WERI-Rb-1 (cell line): ENCODE measurements around the gene FAM210B.

Experiments
- DNase-seq: peaks from one replicate; pipeline ENCODE4 v3.0.0-alpha.2; 2020
- H3K27ac ChIP-seq: fragments of 250-450 bp; sonication (Bioruptor Pico); 2 replicates; pipeline ENCODE4 v1.5.1; 2020; ENCODE audit warnings: mild to moderate bottlenecking, moderate library complexity
- H3K27me3 ChIP-seq: fragments of 250-450 bp; sonication (Bioruptor Pico); 2 replicates; pipeline ENCODE4 v1.5.1; 2021; ENCODE audit warnings: mild to moderate bottlenecking, low read depth, moderate library complexity; ENCODE audit not compliant: insufficient read depth, severe bottlenecking
- H3K36me3 ChIP-seq: fragments of 250-450 bp; sonication (Bioruptor Pico); 2 replicates; pipeline ENCODE4 v1.5.1; 2020; ENCODE audit warnings: mild to moderate bottlenecking, moderate library complexity
- H3K4me3 ChIP-seq: 2 replicates; pipeline ENCODE4 v1.5.1; 2011; ENCODE audit warnings: low read depth, mild to moderate bottlenecking, control low read depth, low read length
- H3K9me3 ChIP-seq: fragments of 250-450 bp; sonication (Bioruptor Pico); 2 replicates; pipeline ENCODE4 v1.5.1; 2021; ENCODE audit warnings: mild to moderate bottlenecking, moderate library complexity; ENCODE audit not compliant: severe bottlenecking
- CTCF ChIP-seq: IDR thresholded peaks from 2 replicates; pipeline ENCODE4 v1.5.1; 2011; ENCODE audit warnings: low read depth, mild to moderate bottlenecking, control low read depth, inconsistent platforms, low read length

The FAM210B gene

GRCh38 chr20:56353356-56353755, 5.4 kb upstream of the FAM210B start:
- H3K9me3 ChIP-seq, result no peaks in the 10 kb centered on the region
- H3K36me3 ChIP-seq, result no peaks in the 10 kb centered on the region
- no peak for TF ChIP-seq CTCF
- no peak for DNase-seq
- H3K4me3 ChIP-seq, result no peak overlapping the region
- no peak overlapping the region for H3K27ac ChIP-seq
- no peaks in the 10 kb centered on the region for H3K27me3 ChIP-seq

- H3K9me3 ChIP-seq, result no peaks in the 10 kb centered on the region
- no peaks in the 10 kb centered on the region for H3K27me3 ChIP-seq
- DNase-seq, result no peak
- no peak overlapping the region for H3K4me3 ChIP-seq
- no peak for TF ChIP-seq CTCF
- H3K27ac ChIP-seq, result no peak overlapping the region
- H3K36me3 ChIP-seq, result no peaks in the 10 kb centered on the region; the same call in 1 of the 2 replicates
Measured at GRCh38 chr20:56358070-56358469, 704 bp upstream of the FAM210B start.

GRCh38 chr20:56359212-56360132, 698 bp downstream of the FAM210B start:
- TF ChIP-seq CTCF, result no peak
- peak; percentile 39 for DNase-seq
- peak overlapping the region; percentile 11; the same call in 1 of the 2 replicates for H3K27ac ChIP-seq

GRCh38 chr20:56360133-56360907, 1.5 kb downstream of the FAM210B start:
- TF ChIP-seq CTCF, result no peak
- H3K9me3 ChIP-seq, result no peaks in the 10 kb centered on the region
- no peak overlapping the region for H3K4me3 ChIP-seq

More at GRCh38 chr20:56359212-56360132, 698 bp downstream of the FAM210B start:
- no peaks in the 10 kb centered on the region; the same call in 1 of the 2 replicates for H3K36me3 ChIP-seq
- H3K9me3 ChIP-seq, result no peaks in the 10 kb centered on the region
- H3K4me3 ChIP-seq, result peak overlapping the region; percentile 91
- H3K27me3 ChIP-seq, result no peaks in the 10 kb centered on the region

GRCh38 chr20:56360908-56361205, 2.1 kb downstream of the FAM210B start:
- Histone ChIP-seq H3K9me3 (no peaks in the 10 kb centered on the region), H3K27ac (no peak overlapping the region), H3K4me3 (no peak overlapping the region), H3K27me3 (no peaks in the 10 kb centered on the region), H3K36me3 (no peaks in the 10 kb centered on the region; the same call in 1 of the 2 replicates)
- no peak for DNase-seq
- no peak for TF ChIP-seq CTCF

More at GRCh38 chr20:56360133-56360907, 1.5 kb downstream of the FAM210B start:
- no peak for DNase-seq
- Histone ChIP-seq H3K27ac (no peak overlapping the region), H3K36me3 (no peaks in the 10 kb centered on the region; the same call in 1 of the 2 replicates), H3K27me3 (no peaks in the 10 kb centered on the region)
